H1 (cell line): ENCODE results near the gene MYLK. TPM values are rescaled to one million over a fixed set of nuclear protein-coding genes. Genes with fewer than 3 reads are reported as not detected.

Experiments
- BACH1 ChIP-seq: IDR thresholded peaks from 2 replicates; pipeline ENCODE4 v1.6.1; 2012; ENCODE audit warnings: low read length, improper control_type of control experiment
- BRCA1 ChIP-seq: IDR thresholded peaks from 2 replicates; pipeline ENCODE4 v1.6.1; 2012; ENCODE audit warnings: low read depth, low read length, improper control_type of control experiment
- CBX5 ChIP-seq: fragments of 300-800, 300-1000 bp; sonication (generic); IDR thresholded peaks from 2 replicates; pipeline ENCODE4 v1.7.1; 2016; ENCODE audit warnings: antibody characterized with exemption, low read length, low read depth
- E2F6 ChIP-seq: IDR thresholded peaks from 2 replicates; pipeline ENCODE4 v1.6.1; 2012; ENCODE audit warnings: inconsistent platforms
- GTF2F1 ChIP-seq: IDR thresholded peaks from 2 replicates; pipeline ENCODE4 v1.6.1; 2012; ENCODE audit warnings: low read depth, low read length, improper control_type of control experiment, borderline replicate concordance
- HDAC2 ChIP-seq, 2 experiments: fragments of 300-600 bp in 1 of 2; sonication (generic) in 1 of 2; IDR thresholded peaks; 2 replicates each; pipeline ENCODE4 v1.6.1; 2011 to 2012; ENCODE audit warnings: low read depth in 2 of 2, low read length in 2 of 2, mild to moderate bottlenecking in 2 of 2, moderate library complexity in 2 of 2, borderline replicate concordance in 1 of 2, inconsistent platforms in 1 of 2
- PHF8 ChIP-seq: fragments of 200-600 bp; sonication (generic); conservative IDR thresholded peaks from 2 replicates; pipeline ENCODE4 v1.7.1; 2012; ENCODE audit warnings: low read depth, mild to moderate bottlenecking, inconsistent platforms, low read length, moderate library complexity
- POLR2A ChIP-seq, 2 experiments: IDR thresholded peaks; 1 replicate in 1 of 2; 2 replicates in 1 of 2; pipeline ENCODE4 v1.6.1; 2011; ENCODE audit warnings: low read depth in 2 of 2, low read length in 2 of 2, mild to moderate bottlenecking in 2 of 2; ENCODE audit errors: control extremely low read depth in 1 of 2
- POU5F1 ChIP-seq: IDR thresholded peaks from 2 replicates; pipeline ENCODE4 v1.6.1; 2011; ENCODE audit warnings: low read depth, mild to moderate bottlenecking, low read length, moderate library complexity
- RAD21 ChIP-seq, 2 experiments: IDR thresholded peaks in 1 of 2; conservative IDR thresholded peaks in 1 of 2; 2 replicates each; pipeline ENCODE4 v1.6.1; 2011; ENCODE audit warnings: low read depth in 2 of 2, low read length in 2 of 2, improper control_type of control experiment in 1 of 2, inconsistent platforms in 1 of 2, mild to moderate bottlenecking in 1 of 2, moderate library complexity in 1 of 2
- RFX5 ChIP-seq: IDR thresholded peaks from 2 replicates; pipeline ENCODE4 v1.6.1; 2011; ENCODE audit warnings: low read depth, low read length, improper control_type of control experiment, borderline replicate concordance
- RNF2 ChIP-seq: fragments of 200-900, 300-1000 bp; sonication (generic); IDR thresholded peaks from 2 replicates; pipeline ENCODE4 v1.7.1; 2016; ENCODE audit warnings: borderline replicate concordance, low read depth, mild to moderate bottlenecking, antibody characterized with exemption, low read length; ENCODE audit not compliant: poor library complexity, severe bottlenecking; ENCODE audit errors: missing control alignments
- SIRT6 ChIP-seq: IDR thresholded peaks from one replicate; pipeline ENCODE4 v1.7.1; 2012; ENCODE audit warnings: low read length, inconsistent platforms
- SRF ChIP-seq: IDR thresholded peaks from 2 replicates; pipeline ENCODE4 v1.6.1; 2011; ENCODE audit warnings: mild to moderate bottlenecking, low read depth, low read length, moderate library complexity
- TAF7 ChIP-seq: optimal IDR thresholded peaks from 2 replicates; pipeline ENCODE3; 2011; ENCODE audit warnings: low read depth, mild to moderate bottlenecking, inconsistent platforms, low read length, moderate library complexity, borderline replicate concordance
- TBP ChIP-seq: IDR thresholded peaks from 2 replicates; pipeline ENCODE4 v1.6.1; 2011; ENCODE audit warnings: low read depth, low read length, improper control_type of control experiment
- ZNF274 ChIP-seq: IDR thresholded peaks from 2 replicates; pipeline ENCODE4 v1.7.0; 2012; ENCODE audit warnings: low read length, borderline replicate concordance; ENCODE audit errors: extremely low read depth
- polyA plus RNA-seq, 7 experiments: library from polyadenylated mRNA; depleted of rRNA in 3 of 7; stranded (reverse) in 5 of 7; unstranded in 2 of 7; fragments of >200 nt in 5 of 7; fragments of 200-250 nt in 2 of 7; gene quantifications; 1 replicate in 5 of 7; 2 replicates in 1 of 7; 4 replicates in 1 of 7; pipeline versions ENCODE4 v1.2.1 to v1.2.3, GENCODE V29; 2011 to 2013; ENCODE audit warnings: missing spikeins in 2 of 7, mixed read lengths in 2 of 7
- total RNA-seq: library from RNA; stranded (reverse); fragmentation: NEBNext Ultra II Directional; extraction: Animal tissue kit (Norgen Biotek cat#: 25700); gene quantifications from 2 replicates; pipeline ENCODE4 v1.2.1, GENCODE V29; 2021
- TF ChIP-seq, protein P1 (sequence below): IDR thresholded peaks from 2 replicates; pipeline ENCODE4 v1.6.1; 2012; ENCODE audit warnings: inconsistent platforms
- TF ChIP-seq, protein P2 (sequence below): IDR thresholded peaks from 2 replicates; pipeline ENCODE4 v1.6.1; 2011; ENCODE audit warnings: low read length, improper control_type of control experiment
- TF ChIP-seq, protein P3 (sequence below): IDR thresholded peaks from 2 replicates; pipeline ENCODE4 v1.6.1; 2011; ENCODE audit warnings: low read depth, mild to moderate bottlenecking, low read length; ENCODE audit not compliant: insufficient read depth

Gene MYLK
- total and polyA plus RNA-seq, 2 of the 8 experiments (the other 6 are each of a cell fraction or from before 2014, with no cell fraction given), result 11.6 to 21.3 TPM

- peak; percentile 70 for TF ChIP-seq E2F6
- TF ChIP-seq SRF, result no peak
- TF ChIP-seq, protein P1, sequence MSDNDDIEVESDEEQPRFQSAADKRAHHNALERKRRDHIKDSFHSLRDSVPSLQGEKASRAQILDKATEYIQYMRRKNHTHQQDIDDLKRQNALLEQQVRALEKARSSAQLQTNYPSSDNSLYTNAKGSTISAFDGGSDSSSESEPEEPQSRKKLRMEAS, result peak; percentile 59; the same call in 1 of the 2 replicates
- peak; percentile 80 for TF ChIP-seq TBP
- no peak for TF ChIP-seq RNF2
- no peak for TF ChIP-seq SIRT6
- TF ChIP-seq POU5F1, result no peak
- TF ChIP-seq RFX5, result no peak
- TF ChIP-seq BRCA1, result no peak
- TF ChIP-seq HDAC2 (IDR thresholded peaks at IDR 0.05; ENCODE audit: borderline replicate concordance in 1 of 2, low read depth in 2 of 2, low read length in 2 of 2), result no peak; a peak in 1 of 4 replicates
- TF ChIP-seq POLR2A (IDR thresholded peaks at IDR 0.05; ENCODE audit: control extremely low read depth in 1 of 2, low read depth in 2 of 2, low read length in 2 of 2), result peak; percentile 70 to 78; a peak in 2 of 3 replicates
- TF ChIP-seq, protein P2, sequence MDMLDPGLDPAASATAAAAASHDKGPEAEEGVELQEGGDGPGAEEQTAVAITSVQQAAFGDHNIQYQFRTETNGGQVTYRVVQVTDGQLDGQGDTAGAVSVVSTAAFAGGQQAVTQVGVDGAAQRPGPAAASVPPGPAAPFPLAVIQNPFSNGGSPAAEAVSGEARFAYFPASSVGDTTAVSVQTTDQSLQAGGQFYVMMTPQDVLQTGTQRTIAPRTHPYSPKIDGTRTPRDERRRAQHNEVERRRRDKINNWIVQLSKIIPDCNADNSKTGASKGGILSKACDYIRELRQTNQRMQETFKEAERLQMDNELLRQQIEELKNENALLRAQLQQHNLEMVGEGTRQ, result no peak
- TF ChIP-seq TAF7, result peak; percentile 89
- TF ChIP-seq ZNF274, result no peak
- TF ChIP-seq, protein P3, sequence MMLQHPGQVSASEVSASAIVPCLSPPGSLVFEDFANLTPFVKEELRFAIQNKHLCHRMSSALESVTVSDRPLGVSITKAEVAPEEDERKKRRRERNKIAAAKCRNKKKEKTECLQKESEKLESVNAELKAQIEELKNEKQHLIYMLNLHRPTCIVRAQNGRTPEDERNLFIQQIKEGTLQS, result no peak
- TF ChIP-seq RAD21 (IDR thresholded peaks at IDR 0.05 in 1 of 2, conservative IDR thresholded peaks at IDR 0.05 in 1 of 2; ENCODE audit: low read depth in 2 of 2, low read length in 2 of 2), result no peak
- TF ChIP-seq BACH1, result no peak
- peak; percentile 39; the same call in 1 of the 2 replicates for TF ChIP-seq GTF2F1
- TF ChIP-seq PHF8, result peak; percentile 71
- TF ChIP-seq CBX5, result no peak
These were observed 298.9 kb downstream of the MYLK start, which contains the start of gene HACD2 (continued) for GRCh38 chr3:123584988-123585937.
